ENCODE measurements around the gene C1orf87. TPM values are rescaled to one million over a fixed set of nuclear protein-coding genes. Genes with fewer than 3 reads are reported as not detected.

The C1orf87 gene
- total RNA-seq, 2 experiments from 2014 or later, result not detected

DNA sequence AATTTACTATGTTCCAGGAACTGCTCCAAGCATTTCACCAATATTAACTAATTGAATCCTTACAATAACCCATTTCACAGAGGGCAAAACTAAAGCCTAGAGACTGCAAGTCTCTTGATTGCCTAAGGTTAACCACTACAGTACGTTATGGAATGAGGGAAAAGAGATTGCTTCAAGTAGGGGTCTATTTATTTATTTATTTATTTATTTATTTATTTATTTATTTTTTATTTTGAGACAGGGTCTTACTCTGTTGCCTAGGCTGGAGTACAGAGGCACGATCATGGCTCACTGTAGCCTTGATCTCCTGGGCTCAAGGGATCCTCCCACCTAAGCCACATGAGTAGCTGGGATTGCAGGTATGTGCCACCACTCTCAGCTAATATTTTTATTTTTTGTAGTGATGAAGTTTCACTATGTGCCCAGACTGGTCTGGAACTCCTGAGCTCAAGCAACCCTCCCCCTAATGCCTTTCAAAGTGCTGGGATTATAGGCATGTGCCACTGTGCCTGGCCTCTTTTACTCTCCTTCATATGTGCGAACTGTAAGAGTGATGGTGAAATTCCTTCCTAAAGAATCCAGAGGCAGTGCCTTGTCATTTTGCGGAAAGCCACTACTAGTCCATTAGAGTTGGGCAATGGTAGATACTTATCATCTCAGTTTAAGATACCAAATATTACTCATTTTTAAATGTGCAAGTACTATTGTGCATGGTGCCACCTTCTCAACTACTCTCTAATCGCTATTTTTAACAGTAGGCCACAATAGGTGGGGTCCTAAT is 81.3 kb downstream of the C1orf87 start:
- Mint-ChIP-seq H3K36me3 (ENCODE audit: low read depth) (no peaks in the 10 kb centered on the region), H3K4me3 (no peak overlapping the region), H3K27me3 (peaks cover 7% of the 10 kb centered on the region), H3K4me1 (ENCODE audit: low read depth) (no peaks in the 10 kb centered on the region), H3K9me3 (no peaks in the 10 kb centered on the region), H3K27ac (no peak overlapping the region)
- intact Hi-C loops (cut with micrococcal nuclease), result no loop called here
- no peak for TF ChIP-seq CTCF (IDR thresholded peaks at IDR 0.05)
- CTCF ChIA-PET, result no interaction called here
- DNase-seq (no peak), ATAC-seq (no peak)
- POLR2A ChIA-PET, result no interaction called here

- ChIA-PET POLR2A (no interaction called here), CTCF (interaction anchor here (1.1 to 1.3 kb wide), 2 partner anchors 13 to 19 kb away, joined by 5 to 6 read pairs; no protein-coding TSS in a partner anchor)
- Mint-ChIP-seq H3K27ac (no peak overlapping the region), H3K4me1 (ENCODE audit: low read depth) (no peaks in the 10 kb centered on the region), H3K9me3 (no peaks in the 10 kb centered on the region), H3K27me3 (peaks cover 6% of the 10 kb centered on the region), H3K36me3 (ENCODE audit: low read depth) (no peaks in the 10 kb centered on the region), H3K4me3 (no peak overlapping the region)
- no peak for DNase-seq
- no peak for ATAC-seq
- intact Hi-C loops (cut with micrococcal nuclease), result no loop called here
- no peak for TF ChIP-seq CTCF (IDR thresholded peaks at IDR 0.05)
Measured at GRCh38 chr1:59990470-59990869, 83.1 kb downstream of the C1orf87 start.

GRCh38 chr1:59986516-59987310 is 86.9 kb downstream of the C1orf87 start:
- intact Hi-C loops (cut with micrococcal nuclease), result no loop called here

GRCh38 chr1:59985911-59986515 is 87.6 kb downstream of the C1orf87 start:
- CTCF ChIA-PET, result interaction anchor here (1.0 to 1.7 kb wide), 3 partner anchors 9 to 15 kb away, joined by 3 to 6 read pairs (median 3); no protein-coding TSS in a partner anchor
- no peak for DNase-seq

More at GRCh38 chr1:59986516-59987310, 86.9 kb downstream of the C1orf87 start:
- Mint-ChIP-seq H3K27ac (no peak overlapping the region), H3K36me3 (ENCODE audit: low read depth) (no peaks in the 10 kb centered on the region), H3K4me1 (ENCODE audit: low read depth) (no peaks in the 10 kb centered on the region), H3K27me3 (peaks cover 10% of the 10 kb centered on the region), H3K9me3 (no peaks in the 10 kb centered on the region), H3K4me3 (no peak overlapping the region)
- DNase-seq, result no peak
- POLR2A ChIA-PET, result no interaction called here
- TF ChIP-seq CTCF (IDR thresholded peaks at IDR 0.05), result no peak
- no peak for ATAC-seq
- CTCF ChIA-PET, result interaction anchor here (1.0 to 1.7 kb wide), 3 partner anchors 9 to 16 kb away, joined by 3 to 6 read pairs (median 3); no protein-coding TSS in a partner anchor

More at GRCh38 chr1:59985911-59986515, 87.6 kb downstream of the C1orf87 start:
- Mint-ChIP-seq H3K36me3 (ENCODE audit: low read depth) (no peaks in the 10 kb centered on the region), H3K4me1 (ENCODE audit: low read depth) (no peaks in the 10 kb centered on the region), H3K4me3 (no peak overlapping the region), H3K9me3 (no peaks in the 10 kb centered on the region), H3K27me3 (peaks cover 10% of the 10 kb centered on the region), H3K27ac (no peak overlapping the region)
- ATAC-seq, result no peak
- POLR2A ChIA-PET, result no interaction called here
- intact Hi-C loops (cut with micrococcal nuclease), result no loop called here
- no peak for TF ChIP-seq CTCF (IDR thresholded peaks at IDR 0.05)

Data from activated CD8-positive, alpha-beta T cell treated with anti-CD3 and anti-CD28 coated beads for 36 hours (primary cell).